ENCODE measurements around the gene CAPN13. TPM values are rescaled to one million over a fixed set of nuclear protein-coding genes. Genes with fewer than 3 reads are reported as not detected.

The CAPN13 gene
- total and polyA plus RNA-seq, 2 of the 4 experiments (the other 2 are of a cell fraction), result not detected

GRCh38 chr2:30702694-30703093 is 104.6 kb downstream of the CAPN13 start:
- no peak for ATAC-seq (ENCODE audit: low read depth)
- H4K8ac ChIP-seq (ENCODE audit: low read depth in 2 of 2, low read length in 2 of 2), result no peak overlapping the region
- TF ChIP-seq MAZ (IDR thresholded peaks at IDR 0.05; ENCODE audit: borderline replicate concordance, low read depth, low read length) (no peak), NFE2L2 (IDR thresholded peaks at IDR 0.05; ENCODE audit: low read depth, low read length) (no peak), FOS (IDR thresholded peaks at IDR 0.05; ENCODE audit: low read depth, low read length) (no peak), CEBPB (IDR thresholded peaks at IDR 0.05; ENCODE audit: low read depth, low read length) (no peak), RAD21 (IDR thresholded peaks at IDR 0.05; ENCODE audit: low read length) (no peak), POLR2A (IDR thresholded peaks at IDR 0.05; ENCODE audit: low read depth, low read length) (no peak), USF2 (IDR thresholded peaks at IDR 0.05; ENCODE audit: low read depth, low read length) (no peak)
- WGBS, 2 experiments (ENCODE audit: extremely low coverage in 2 of 2, insufficient read length in 1 of 2), result no CpG with 5 or more reads among the region's 1 CpG
- no TSS peak for BruUV-seq (replicated peaks)
- H2AFZ ChIP-seq (replicated peaks; ENCODE audit: low read length, poor library complexity), result no peak overlapping the region
- H3K36me3 ChIP-seq (ENCODE audit: control insufficient read depth, insufficient read depth, low read length), result no peaks in the 10 kb centered on the region
- no peak overlapping the region for H3K9ac ChIP-seq (ENCODE audit: low read depth, low read length)
- H3K14ac ChIP-seq (replicated peaks; ENCODE audit: low read depth, low read length), result no peak overlapping the region
- H4K5ac ChIP-seq (ENCODE audit: low read depth, low read length), result no peak overlapping the region
- no peak overlapping the region for H3K56ac ChIP-seq (ENCODE audit: extremely low read depth, insufficient read depth, low read length)
- H2BK120ac ChIP-seq (ENCODE audit: low read depth, low read length), result no peak overlapping the region
- no peak overlapping the region for H2BK5ac ChIP-seq (ENCODE audit: low read depth, low read length, poor library complexity, severe bottlenecking)
- H3K9me3 ChIP-seq (ENCODE audit: control insufficient read depth, insufficient read depth, low read length), result peaks cover 19% of the 10 kb centered on the region
- CTCF ChIA-PET, result interaction anchor here (1.1 to 1.5 kb wide), 2 partner anchors 494 to 538 kb away, joined by 4 to 5 read pairs; no protein-coding TSS in a partner anchor
- H2BK20ac ChIP-seq (ENCODE audit: low read depth, low read length), result no peak overlapping the region
- dilution Hi-C loops (cut with HindIII; ENCODE audit: low sequenced_read_pairs, unreplicated experiment), result no loop called here
- 0 out of 4 replicates have a peak, but pooled peaks cover 0 to 3% of the 10 kb centered on the region in 2 experiments for H3K79me1 ChIP-seq (ENCODE audit: low read depth in 1 of 2, low read length in 2 of 2)
- H3K4me3 ChIP-seq (ENCODE audit: insufficient read depth, low read depth, low read length), result no peak overlapping the region
- in situ Hi-C loops (cut with MboI; ENCODE audit: low sequenced_read_pairs), result no loop called here
- H3K4ac ChIP-seq (ENCODE audit: low read depth, low read length), result no peak overlapping the region
- H3K4me2 ChIP-seq (ENCODE audit: low read depth, low read length), result no peak overlapping the region
- DNase-seq, result no peak
- no peak overlapping the region for H3K18ac ChIP-seq (ENCODE audit: low read depth, low read length)
- H3K27ac ChIP-seq (ENCODE audit: insufficient read depth, low read length), result no peak overlapping the region
- no peak overlapping the region for H4K91ac ChIP-seq (ENCODE audit: insufficient read depth, low read depth, low read length)
- no peak overlapping the region for H3K23ac ChIP-seq (ENCODE audit: low read depth, low read length)
- H3K27me3 ChIP-seq (ENCODE audit: control insufficient read depth, insufficient read depth, low read length), result no peaks in the 10 kb centered on the region
- intact Hi-C loops (cut with micrococcal nuclease), result loop anchor here (10.0 kb wide), 3 partner anchors 188 to 468 kb away; partner anchors contain the start of gene LBH
- peaks cover 2% of the 10 kb centered on the region for H3K4me1 ChIP-seq (ENCODE audit: control insufficient read depth, insufficient read depth, low read length)
- POLR2A ChIA-PET (ENCODE audit: unreplicated experiment), result no interaction called here
- no peaks in the 10 kb centered on the region for H4K20me1 ChIP-seq (ENCODE audit: insufficient read depth, low read length)
- H2AK9ac ChIP-seq (replicated peaks; ENCODE audit: low read depth, low read length, poor library complexity), result no peak overlapping the region
- no peak overlapping the region for H2BK15ac ChIP-seq (ENCODE audit: low read depth, low read length)
- H3K9me1 ChIP-seq (ENCODE audit: insufficient read depth, low read length), result peaks cover 3% of the 10 kb centered on the region; the same call in 1 of the 2 replicates
- 0 out of 2 replicates have a peak overlapping the region, but pooled peaks have one; percentile 33 for H2AK5ac ChIP-seq (ENCODE audit: low read depth, low read length)
